Ishikawa (cell line): Measurements from ENCODE around the gene FAXDC2.

ENCODE experiments used
- CEBPB ChIP-seq: IDR thresholded peaks from 2 replicates; pipeline ENCODE4 v1.6.1; 2012
- CREB1 ChIP-seq: IDR thresholded peaks from 2 replicates; pipeline ENCODE4 v1.6.1; 2012; ENCODE audit warnings: low read depth
- EGR1 ChIP-seq: IDR thresholded peaks from 2 replicates; pipeline ENCODE4 v1.6.1; 2012
- EP300 ChIP-seq: IDR thresholded peaks from 2 replicates; pipeline ENCODE4 v1.6.1; 2012; ENCODE audit warnings: borderline replicate concordance
- FOXM1 ChIP-seq: IDR thresholded peaks from 2 replicates; pipeline ENCODE4 v1.6.1; 2012; ENCODE audit warnings: low read depth, borderline replicate concordance
- MAX ChIP-seq: IDR thresholded peaks from 2 replicates; pipeline ENCODE4 v1.6.1; 2012
- NFIC ChIP-seq: IDR thresholded peaks from 2 replicates; pipeline ENCODE4 v1.6.1; 2012
- RAD21 ChIP-seq: IDR thresholded peaks from 2 replicates; pipeline ENCODE4 v1.6.1; 2012; ENCODE audit warnings: low read depth
- REST ChIP-seq: IDR thresholded peaks from 2 replicates; pipeline ENCODE4 v1.6.1; 2012; ENCODE audit warnings: low read depth, mild to moderate bottlenecking
- TAF1 ChIP-seq: IDR thresholded peaks from 2 replicates; pipeline ENCODE4 v1.6.1; 2012; ENCODE audit warnings: low read depth, mild to moderate bottlenecking
- TCF12 ChIP-seq: IDR thresholded peaks from 2 replicates; pipeline ENCODE4 v1.6.1; 2012; ENCODE audit warnings: low read depth
- TEAD4 ChIP-seq: IDR thresholded peaks from 2 replicates; pipeline ENCODE4 v1.6.1; 2012
- USF1 ChIP-seq: IDR thresholded peaks from 2 replicates; pipeline ENCODE4 v1.6.1; 2012
- YY1 ChIP-seq: IDR thresholded peaks from 2 replicates; pipeline ENCODE4 v1.6.1; 2012; ENCODE audit warnings: low read depth
- ZBTB7A ChIP-seq: IDR thresholded peaks from 2 replicates; pipeline ENCODE4 v1.6.1; 2012; ENCODE audit warnings: low read depth

Gene FAXDC2

GRCh38 chr5:154820383-154820782 is 30.0 kb downstream of the FAXDC2 start:
- no peak for TF ChIP-seq RAD21
- no peak for TF ChIP-seq USF1
- no peak for TF ChIP-seq MAX
- TF ChIP-seq TCF12 = no peak

DNA sequence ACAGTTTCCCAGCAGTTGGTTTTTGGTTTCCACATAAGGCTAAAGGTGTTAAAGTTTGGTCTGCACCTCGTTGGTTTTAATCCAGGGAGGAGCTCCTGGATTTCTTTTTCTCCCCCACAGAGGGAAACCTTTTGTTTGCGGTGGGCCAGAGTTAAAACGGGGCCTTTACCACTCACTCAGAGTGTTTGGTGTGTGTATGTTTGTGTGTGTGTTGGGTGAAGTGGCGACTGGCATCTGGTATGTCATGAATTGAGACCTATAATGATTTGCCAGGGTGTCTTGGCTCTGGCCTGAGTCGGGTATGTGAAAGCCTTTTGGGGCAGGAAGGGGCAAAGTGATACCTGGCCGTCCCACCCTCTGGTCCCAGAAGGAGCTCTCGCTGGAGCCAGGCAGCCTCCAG is 30.9 kb downstream of the FAXDC2 start:
- TF ChIP-seq FOXM1 = no peak
- TF ChIP-seq EGR1 = no peak
- no peak for TF ChIP-seq CEBPB
- TF ChIP-seq TAF1 = no peak

DNA sequence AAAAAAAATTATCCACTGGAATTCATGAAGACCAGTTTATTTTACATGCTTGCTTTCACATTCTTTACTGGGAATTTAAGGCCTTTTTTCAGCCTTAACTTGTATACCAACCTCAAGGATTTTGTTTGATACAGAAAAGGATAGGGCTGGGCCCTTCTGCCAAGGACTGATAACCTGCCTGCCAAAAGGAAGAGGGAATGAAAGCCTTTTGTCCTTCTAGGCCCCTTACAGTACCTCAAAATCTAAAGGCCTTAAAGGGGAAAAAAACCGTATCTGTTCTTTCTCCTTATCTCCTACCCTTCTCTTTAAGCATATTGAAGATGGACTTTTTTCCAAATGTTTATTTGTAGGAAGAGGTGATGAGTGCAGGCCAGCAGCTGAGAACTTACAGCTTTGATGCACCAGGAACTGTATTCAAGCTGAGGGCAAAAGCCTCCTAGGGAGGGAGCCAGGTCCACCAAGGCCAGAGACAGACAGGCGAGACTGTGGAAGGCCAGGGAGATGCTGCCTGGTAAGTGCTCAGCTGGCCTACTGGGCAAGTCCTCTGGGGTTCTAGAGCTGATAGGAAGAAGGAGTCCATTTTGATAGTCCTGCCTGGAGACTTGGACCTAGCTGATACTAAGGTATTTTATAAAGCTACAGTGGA is 31.8 kb downstream of the FAXDC2 start:
- TF ChIP-seq CREB1 (no peak), EP300 (no peak), YY1 (no peak), ZBTB7A (no peak), CEBPB (no peak), RAD21 (no peak), TCF12 (no peak), TEAD4 (no peak), NFIC (no peak)

DNA sequence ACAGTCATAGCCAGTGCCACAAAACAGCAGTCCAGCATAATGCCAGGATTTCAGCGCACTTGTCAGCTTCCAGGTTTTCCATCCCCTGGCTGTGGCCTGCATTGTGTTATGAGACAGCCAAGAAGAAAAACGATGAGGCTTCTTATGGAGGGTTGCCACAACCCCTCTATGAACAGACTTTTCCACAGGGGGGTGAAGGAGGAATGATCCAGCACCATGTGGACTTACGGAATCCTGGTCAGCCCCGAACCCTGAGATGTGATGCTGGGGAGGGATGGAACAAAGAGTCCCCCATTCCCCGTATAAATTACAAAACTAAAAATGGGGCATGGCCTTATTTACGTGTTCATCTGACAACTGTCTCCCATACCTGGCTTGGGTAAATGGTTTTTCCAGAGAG is 32.6 kb downstream of the FAXDC2 start:
- TF ChIP-seq NFIC (no peak), CREB1 (no peak), EP300 (no peak), TAF1 (no peak), REST (no peak), ZBTB7A (no peak), RAD21 (no peak), EGR1 (no peak), TEAD4 (no peak), USF1 (no peak), MAX (no peak), CEBPB (no peak), FOXM1 (no peak), YY1 (no peak), TCF12 (no peak)

- TF ChIP-seq MAX = no peak
- no peak for TF ChIP-seq TAF1
- TF ChIP-seq TCF12 = no peak
- no peak for TF ChIP-seq NFIC
- no peak for TF ChIP-seq YY1
- TF ChIP-seq EP300 = no peak
- no peak for TF ChIP-seq CEBPB
- no peak for TF ChIP-seq EGR1
- TF ChIP-seq FOXM1 = no peak
- no peak for TF ChIP-seq CREB1
- no peak for TF ChIP-seq REST
Observed at GRCh38 chr5:154816891-154817492, 33.4 kb downstream of the FAXDC2 start.

GRCh38 chr5:154815684-154816247 is 34.6 kb downstream of the FAXDC2 start:
- TF ChIP-seq TEAD4 (no peak), CEBPB (no peak), TAF1 (no peak), EP300 (no peak), ZBTB7A (no peak), USF1 (no peak), CREB1 (no peak), MAX (no peak), FOXM1 (no peak), YY1 (no peak)
